NCI-H146 (cell line): ENCODE data around the gene TRPM5.
"Not testable (repeated sequence)": the region's sequence is repeated elsewhere in the genome, so short reads cannot be mapped to it uniquely, and the experiment has no call there.

Source experiments
- DNase-seq: peaks from one replicate; lab custom pipeline; 2025; lab: John Stamatoyannopoulos, UW

Gene TRPM5, protein sequence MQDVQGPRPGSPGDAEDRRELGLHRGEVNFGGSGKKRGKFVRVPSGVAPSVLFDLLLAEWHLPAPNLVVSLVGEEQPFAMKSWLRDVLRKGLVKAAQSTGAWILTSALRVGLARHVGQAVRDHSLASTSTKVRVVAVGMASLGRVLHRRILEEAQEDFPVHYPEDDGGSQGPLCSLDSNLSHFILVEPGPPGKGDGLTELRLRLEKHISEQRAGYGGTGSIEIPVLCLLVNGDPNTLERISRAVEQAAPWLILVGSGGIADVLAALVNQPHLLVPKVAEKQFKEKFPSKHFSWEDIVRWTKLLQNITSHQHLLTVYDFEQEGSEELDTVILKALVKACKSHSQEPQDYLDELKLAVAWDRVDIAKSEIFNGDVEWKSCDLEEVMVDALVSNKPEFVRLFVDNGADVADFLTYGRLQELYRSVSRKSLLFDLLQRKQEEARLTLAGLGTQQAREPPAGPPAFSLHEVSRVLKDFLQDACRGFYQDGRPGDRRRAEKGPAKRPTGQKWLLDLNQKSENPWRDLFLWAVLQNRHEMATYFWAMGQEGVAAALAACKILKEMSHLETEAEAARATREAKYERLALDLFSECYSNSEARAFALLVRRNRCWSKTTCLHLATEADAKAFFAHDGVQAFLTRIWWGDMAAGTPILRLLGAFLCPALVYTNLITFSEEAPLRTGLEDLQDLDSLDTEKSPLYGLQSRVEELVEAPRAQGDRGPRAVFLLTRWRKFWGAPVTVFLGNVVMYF (N-terminal part only)

DNA sequence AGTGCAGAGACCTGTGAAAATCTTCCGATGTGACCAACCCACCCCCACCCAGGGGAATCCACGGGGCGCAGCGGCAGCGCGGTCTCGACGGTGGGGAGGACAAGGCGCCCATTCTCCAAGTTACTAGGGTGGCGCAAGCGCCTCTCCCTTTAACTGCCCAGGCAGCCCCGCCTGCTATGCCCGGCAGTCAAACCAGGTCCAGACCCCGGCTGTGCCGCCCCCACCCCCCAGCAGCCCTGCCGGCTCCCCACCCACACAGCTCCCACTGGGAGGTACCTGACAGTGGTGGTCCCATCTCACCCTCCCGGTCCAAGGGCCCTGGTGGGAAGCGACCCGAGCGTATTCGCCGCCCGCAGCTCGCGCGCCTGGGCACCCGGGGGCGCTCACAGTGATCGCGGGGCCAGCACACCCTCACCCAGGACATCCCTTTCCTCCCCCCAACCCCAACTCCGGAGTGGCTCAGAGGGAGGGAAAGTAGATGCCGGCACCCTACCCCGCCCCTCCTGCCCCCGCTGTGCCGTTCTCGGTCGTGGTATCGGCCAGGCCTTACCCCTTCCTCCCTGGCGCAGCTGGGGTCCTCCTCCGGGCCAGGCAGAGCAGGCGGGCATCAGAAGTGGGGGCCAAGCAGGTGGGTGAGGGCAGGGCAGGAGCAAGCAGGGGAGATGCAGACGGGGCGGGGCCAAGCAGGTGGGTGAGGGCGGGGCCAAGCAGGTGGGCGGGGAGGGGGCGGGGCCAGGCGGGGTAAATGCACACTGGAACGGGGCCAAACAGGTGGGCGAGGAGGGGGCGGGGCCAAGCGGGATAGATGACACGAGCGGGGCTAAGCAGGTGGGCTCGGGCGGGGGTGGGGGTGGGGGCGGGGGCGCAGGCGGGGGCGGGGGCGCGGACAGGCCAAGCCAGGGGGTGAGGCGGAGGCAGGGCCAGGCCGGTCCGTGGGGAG is at the start of gene TRPM5:
TSS of gene TRPM5 (minus strand) at position 634 of the 940 bp plus-strand sequence. CDS start 21,478 bp downstream, outside the sequence.
- peak; percentile 90 for DNase-seq

DNA sequence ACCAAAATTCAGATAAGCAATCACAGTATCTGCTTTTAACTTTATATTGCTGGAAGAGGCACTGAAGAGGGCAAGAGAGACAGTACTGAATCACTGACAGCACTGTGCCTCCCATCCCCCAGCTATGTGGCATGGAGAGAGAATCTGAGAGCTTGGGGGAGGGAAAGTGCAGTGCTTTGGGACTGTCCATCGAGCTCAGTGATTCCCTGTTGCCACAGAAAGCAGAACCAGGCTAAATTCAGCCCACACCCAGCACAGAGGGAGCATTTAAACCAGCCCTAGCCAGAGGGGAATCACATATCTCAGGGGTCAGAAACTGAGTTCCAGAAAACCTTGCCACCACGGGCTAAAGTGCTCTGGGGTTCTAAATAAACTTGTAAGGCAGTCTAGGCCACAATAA is 44.8 kb upstream of the TRPM5 start:
- no peak for DNase-seq

DNA sequence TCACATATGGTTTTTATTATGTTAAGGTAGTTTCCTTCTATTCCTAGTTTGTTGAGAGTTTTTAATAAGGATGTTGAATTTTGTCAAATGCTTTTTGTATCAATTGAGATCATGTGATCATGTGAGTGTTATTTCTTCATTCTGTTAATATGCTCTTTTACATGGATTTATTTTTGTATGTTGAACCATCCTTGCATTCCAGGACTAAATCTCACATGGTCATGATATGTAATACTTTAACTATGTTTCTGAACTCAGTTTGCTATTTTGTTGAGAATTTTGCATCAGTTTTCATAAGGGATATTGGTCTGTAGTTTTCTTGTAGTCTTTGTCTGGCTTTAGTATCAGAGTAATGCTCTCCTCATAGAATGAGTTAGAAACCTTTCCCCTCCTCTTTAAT is 43.7 kb upstream of the TRPM5 start:
- DNase-seq, result no peak

DNA sequence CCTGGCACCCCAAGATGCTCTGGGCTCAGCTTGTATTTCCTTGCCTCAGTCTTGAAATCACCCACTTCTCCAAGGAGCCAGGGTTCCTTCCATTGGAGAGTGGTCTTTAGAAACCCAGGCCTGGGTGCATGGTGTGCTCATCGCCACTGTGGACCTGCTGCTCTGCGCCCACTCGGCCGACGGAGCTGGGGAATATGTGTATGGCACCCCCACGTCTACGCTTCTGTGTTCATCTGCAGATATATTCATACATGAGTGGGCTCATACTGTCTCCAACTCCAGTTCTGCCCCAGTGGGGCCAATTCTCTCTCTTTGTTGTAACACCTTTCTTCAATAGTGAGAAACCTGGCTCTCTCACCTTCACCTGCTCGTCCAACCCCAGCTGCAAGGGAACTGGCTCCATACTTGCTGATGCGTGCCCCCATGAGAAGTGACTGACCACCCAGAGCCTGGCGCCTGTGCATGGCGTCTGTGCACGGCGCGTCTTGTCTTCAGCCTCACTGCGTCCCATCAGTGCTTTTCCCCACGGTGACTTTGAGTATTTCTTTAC is 40.3 kb upstream of the TRPM5 start:
- DNase-seq, result no peak

DNA sequence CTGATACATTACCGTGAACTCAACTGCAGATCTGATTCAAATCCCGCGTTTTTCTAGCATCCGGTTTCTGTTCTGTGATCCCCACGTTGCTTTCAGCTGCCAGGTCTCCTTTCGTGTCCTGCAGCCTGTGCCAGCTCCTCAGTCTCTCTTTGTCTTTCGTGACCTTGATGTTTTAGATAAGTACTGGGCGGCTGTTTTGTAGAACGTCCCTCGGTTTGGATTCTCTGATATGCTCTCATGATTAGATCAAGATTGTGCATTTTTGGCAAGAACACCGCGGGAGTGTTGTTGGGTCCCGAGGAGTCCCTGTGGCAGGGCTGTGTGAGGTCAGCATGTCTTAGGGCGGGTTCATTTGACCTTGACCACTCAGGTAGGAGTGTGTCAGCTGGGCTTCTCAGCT is 39.1 kb upstream of the TRPM5 start:
- peak; percentile 68 for DNase-seq

DNA sequence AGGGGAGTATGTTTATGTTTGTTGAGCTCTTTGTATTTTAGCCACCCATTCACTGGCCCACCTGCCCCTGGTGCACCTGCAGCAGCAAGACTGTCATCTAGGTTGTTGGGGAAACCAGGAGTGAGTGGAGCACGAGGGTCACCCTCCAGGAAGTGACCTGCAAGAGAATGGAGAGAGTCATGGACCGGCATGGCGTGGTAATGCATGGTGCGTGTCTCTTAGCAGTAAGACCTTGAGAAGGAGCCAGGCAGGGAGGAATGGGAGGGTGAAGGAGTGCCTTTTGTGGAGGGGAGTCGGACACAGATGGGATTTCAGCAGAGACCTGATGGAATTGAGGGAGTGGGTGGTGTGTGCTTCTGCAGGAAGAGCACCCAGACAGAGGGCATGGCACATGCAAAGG is 38.4 kb upstream of the TRPM5 start:
- DNase-seq, result peak; percentile 94

DNA sequence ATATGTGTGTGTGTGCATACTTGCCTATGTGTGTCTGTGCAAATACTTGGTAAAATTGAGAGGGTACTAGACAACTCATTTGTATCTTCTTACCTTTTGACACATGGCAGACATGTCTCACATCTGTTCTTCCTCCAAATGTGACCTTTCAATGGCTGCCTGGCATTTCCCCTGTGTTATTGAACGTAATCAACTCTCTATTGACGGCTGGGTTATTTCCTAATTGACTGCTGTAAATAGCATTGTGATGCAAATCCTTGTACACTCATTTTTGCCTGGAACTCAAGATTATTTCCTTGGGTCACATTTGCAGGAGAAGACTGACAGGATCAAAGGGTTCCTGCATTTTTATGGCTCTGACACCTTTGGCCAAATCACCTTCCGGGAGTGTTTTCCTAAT is 37.9 kb upstream of the TRPM5 start:
- DNase-seq, result no peak

DNA sequence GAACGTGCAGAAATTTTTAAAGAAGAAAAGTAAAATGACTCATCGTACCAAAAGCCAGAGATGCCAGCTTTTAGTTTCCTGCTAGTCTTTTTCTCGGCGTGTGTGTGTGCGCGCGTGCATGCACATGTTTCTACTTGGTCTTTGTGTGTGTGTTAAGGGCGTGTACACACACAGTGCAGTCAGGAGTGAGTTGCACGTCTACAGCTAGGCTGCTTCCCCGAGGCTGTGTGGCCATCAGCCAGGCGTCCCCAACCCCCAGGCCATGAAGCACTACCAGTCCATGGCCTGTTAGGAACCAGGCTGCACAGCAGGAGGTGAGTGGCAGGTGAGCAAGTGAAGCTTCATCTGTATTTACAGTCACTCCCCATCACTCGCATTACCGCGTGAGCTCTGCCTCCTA is 36.9 kb upstream of the TRPM5 start:
- DNase-seq, result peak; percentile 90

DNA sequence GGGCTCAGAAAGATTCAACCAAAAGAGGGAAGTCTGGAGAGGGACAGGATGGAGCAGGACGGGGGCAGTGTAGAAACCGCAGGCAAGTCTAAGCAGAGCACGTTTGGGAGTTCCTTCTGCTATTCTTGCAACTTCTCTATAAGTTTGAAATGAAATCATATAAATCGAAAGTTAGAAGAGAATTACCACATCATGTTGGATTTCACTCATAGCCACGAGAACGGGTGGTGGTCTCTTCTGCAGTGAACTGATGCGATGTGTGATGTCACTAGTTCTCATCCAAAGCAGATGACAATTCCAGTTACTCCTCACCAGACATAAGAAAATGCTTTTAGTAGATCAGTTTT is 36.5 kb upstream of the TRPM5 start:
- DNase-seq, result no peak

DNA sequence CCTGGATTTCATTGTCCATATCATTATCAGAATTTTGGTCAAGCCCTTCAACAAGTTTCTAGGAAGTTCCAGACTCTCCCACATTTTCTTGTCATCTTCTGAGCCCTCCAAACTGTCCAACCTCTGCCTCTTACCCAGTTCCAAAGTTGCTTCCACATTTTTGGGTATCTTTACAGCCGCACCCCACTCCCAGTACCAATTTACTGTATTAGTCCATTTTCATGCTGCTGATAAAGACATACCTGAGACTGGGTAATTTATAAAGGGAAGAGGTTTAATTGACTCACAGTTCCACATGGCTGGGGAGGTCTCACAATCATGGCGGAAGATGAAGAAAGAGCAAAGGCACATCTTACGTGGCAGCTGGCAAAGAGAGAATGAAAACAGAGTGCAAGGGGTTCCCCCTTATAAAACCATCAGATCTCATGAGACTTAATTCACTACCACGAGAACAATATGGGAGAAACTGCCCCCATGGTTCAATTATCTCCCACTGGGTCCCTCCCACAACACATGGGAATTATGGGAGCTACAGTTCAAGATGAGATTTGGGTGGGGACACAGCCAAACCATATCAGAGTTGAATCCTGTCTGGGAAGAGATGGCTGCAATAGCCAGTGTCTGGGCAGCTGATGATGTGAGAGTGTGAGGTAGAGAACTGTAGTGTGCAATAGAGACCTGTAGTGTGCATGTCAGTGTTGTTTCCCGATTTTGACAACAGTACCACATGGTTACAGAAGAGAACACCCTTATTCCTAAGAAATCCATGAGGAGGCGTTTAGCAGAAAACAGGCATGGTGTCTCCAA is 36.0 kb upstream of the TRPM5 start:
- not testable (repeated sequence) for DNase-seq

DNA sequence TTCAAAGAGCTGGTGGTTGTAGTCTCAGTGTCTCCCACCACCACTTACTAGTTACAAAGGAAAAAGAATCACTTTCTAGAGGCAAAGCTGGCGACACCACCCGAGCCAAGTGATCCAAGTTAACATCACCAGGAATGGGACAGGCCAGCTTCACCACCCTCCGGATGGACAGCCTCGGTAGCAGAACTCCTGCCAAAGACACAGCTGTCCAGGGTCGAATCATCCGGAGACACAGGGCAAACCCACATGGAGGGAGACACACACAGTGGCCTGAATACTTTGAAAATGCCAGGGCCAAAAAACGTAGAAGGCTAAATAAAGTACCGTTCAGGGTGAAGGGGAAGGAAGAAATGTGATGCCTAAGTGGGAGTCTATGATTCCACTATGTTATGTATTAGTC is 33.6 kb upstream of the TRPM5 start:
- DNase-seq, result no peak

DNA sequence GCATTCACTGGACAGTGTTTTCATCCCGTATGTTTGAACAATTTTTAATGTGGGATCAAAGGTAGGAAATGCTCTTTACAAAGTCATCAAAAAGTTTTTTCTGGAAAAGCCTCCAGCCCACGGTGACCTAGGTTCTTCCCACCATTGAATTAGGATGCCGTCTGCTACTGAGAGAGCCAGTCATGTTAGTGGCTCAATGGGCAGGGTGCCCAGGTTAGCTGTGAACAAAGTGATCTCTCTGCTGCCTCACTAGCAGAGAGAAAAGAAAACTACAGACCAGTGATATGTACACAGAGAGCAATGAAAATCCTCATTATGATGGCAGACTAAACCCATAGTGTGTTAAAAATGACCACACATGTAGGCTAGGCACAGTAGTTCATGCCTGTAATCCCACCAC is 32.9 kb upstream of the TRPM5 start:
- DNase-seq, result no peak

DNA sequence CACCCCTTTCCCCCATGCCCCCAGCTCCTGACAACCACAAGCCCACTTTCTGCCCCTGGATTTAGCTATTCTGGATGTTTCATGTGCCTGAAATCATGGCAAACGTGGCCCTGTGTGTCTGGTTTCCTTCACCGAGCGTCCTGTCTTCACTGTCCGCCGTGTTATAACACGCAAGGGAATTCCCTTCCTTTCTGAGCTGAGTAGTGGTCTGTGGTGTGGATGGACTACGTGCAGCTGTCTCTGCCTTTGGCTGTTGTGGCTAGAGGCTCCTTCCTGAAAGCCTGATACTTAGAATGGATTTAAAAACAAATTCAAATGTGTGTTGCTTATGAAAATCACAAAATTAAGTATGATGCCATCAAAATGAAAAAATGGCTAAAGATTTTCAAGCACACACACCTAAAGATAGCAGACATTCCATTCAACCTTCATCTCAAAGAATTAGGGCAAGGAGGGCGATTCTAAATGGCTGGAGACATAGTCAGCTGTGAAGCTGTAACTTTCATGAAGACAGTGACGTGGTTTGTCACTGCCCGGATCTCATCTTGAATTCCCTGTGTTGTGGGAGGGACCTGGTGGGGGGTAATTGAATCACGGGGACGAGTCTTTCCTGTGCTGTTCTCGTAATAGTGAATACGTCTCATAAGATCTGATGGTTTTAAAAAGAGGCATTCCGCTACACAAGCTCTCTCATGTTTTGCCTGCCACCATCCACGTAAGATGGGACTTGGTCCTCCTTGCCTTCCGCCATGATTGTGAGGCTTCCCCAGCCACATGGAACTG is 31.0 kb upstream of the TRPM5 start:
- no peak for DNase-seq

DNA sequence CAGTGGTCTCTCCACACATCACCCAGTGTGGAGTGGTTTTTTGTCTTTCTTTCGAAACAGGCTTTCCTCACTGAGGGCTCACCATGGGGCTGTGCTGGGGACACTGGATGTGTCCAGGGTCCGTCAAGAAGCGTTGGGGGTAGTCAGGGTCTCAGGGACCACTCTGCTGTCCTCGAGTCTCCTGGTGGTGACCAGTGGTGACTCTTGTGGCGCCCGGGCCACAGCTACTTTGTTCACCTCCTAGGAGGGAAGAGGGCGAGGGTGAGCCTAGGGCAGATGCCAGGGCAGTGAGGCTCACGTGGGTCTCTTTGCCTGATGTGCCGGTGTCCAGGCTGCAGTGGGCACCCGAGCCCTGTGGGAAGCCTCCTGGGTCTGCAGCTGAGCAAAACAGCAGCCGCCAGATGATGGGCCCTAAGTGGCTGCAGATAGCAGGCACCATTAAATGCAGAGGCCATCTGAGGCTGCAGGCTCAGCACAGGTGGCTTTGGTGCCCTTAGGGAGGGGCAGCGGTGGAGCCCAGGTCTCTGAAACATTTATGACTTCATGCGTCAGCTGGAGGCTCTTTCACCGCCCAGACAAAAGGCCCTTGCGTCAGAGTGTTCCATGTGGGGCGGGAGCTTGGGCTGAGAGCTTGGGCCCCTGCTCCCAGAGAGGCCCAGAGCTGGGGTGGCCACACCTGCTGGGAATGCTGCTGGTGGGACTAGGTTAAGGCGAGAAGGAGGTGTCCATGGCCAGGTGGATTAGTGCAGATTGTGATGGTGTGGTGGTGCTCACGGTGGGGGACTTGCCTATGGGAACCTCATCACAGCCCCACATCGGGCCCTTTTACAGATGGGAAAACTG is 30.0 kb upstream of the TRPM5 start:
- peak; percentile 95 for DNase-seq

DNA sequence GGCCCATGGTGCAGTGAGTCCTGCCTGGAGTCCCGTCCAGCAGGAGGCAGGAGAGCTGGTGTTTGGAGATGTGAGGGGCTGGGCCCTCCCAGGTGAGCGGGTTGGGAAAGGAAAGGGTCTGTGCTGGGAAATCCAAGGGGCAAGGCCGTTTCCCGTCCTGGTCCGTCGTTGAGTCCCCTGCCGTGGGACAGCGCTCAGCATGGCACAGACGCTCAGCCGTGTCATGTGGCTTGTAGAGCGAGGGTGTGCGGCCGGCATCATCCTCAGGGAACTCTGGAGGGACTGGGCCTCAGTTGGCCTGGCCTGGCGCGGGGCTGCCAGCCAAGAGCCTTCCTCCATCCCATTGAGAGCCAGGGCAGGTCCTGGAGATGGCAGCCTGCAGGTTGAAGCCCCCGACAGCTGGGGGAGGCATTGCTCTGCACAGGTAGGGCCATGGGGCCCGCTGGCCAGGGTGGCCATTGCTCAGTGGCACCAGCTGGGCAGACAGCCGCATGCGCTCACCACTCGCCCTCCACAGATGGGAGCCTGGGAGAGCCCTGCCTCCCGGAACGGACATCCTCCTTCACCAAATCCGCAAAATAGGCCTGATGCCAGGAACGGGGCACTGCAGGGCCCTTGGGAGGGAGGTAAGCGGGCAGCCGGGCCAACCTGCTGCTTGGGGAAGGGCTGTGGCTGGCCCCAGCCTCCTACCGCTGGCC is 29.2 kb upstream of the TRPM5 start:
- DNase-seq, result no peak

DNA sequence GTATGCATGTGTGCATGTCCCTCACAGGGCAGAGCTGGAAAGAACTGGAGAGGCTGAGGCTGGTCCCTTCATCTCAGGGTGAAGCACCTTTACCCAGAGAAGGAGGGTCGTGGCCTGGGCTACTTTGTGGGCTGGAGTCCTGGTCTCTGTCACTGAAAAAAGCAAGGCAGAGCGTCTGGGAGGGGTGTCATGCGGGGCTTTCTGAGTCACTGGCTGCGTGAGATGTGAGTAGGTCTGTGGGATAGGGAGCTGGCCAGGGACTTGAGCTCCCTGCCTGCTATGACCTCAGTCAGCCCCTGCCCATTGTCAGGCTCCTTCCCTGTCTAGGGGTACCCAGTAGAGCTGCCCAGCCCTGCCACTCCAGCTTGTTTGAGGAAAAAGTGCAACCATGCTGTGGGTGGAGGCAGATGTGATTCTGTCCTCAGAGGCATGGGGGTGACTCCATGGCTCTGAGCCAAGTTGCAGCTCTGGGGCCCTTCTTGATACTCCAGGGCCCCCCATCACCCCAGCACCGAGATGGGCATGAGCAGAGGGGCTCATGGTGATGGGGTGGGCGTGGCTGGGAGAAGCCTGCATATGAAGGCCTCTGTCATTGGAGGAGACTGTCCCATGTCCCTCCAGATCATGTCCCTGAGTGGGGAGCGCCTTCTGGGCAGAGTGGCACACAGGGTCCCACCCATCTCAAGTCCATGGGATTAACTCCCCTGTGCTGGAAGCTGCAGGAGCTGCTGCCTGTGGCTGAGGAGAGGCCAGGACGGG is 28.3 kb upstream of the TRPM5 start:
- DNase-seq, result no peak

DNA sequence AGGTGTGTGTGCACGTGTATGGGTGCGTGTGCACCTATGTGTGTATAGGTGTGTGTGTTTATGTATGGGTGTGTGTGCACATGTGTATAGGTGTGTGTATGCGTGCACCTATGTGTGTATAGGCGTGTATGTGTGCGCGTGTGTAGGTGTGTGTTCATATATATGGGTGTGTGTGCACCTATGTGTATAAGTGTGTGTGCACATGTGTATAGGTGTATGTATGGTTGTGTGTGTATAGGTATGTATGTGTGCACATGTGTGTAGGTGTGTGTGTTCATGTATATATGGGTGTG is 27.4 kb upstream of the TRPM5 start:
- DNase-seq, result no peak

DNA sequence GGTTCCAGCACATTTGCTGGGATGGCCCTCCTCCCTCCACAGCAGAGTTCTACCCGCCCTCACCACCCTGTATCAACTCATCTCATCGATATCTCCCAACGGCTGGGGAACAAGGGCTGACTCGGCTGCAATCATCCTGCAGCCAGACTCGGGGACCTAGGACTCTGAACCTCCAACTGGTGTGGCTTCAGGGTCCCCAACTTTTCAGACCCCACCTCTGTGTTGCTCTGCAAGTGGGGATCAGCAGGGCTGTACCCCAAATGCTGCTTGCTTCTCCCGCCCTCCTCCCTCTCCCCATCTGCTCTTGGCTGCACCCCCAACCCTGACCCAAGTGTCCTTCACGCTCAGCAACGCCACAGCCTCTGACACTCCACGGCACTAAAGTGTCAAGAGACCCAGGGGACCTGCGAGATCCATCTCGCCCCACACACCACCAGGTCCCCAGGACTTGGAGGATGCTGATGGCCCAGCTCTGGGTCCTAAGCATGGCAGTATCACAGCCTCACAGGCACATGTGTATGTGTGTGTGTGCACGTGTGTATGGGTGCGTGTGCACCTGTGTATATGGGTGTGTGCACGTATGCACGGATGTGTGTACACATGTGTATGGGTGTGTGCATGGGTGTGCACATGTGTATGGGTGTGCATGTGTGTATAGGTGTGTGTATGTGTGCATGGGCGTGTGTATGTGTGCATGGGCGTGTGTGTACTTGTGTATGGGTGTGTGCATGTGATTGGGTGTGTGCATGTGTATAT is 26.9 kb upstream of the TRPM5 start:
- DNase-seq, result no peak
